ENCODE measurements around the gene SPATS2L. TPM values are rescaled to one million over a fixed set of nuclear protein-coding genes. Genes with fewer than 3 reads are reported as not detected.
A peak's percentile ranks its signal among the peaks of the same experiment; 100 is the strongest.

The SPATS2L gene
- total RNA-seq, 1 experiment from 2014 or later: 47.3 TPM

- no peak overlapping the region for H3K4me2 ChIP-seq (ENCODE audit: insufficient read depth, insufficient read length, low read length)
Measured at GRCh38 chr2:200319548-200320337, 13.2 kb downstream of the SPATS2L start.

More at GRCh38 chr2:200319548-200320337, 13.2 kb downstream of the SPATS2L start:
- Histone ChIP-seq H3K27ac (ENCODE audit: insufficient read length, low read depth, low read length) (no peak overlapping the region), H4K8ac (replicated peaks; ENCODE audit: insufficient read length, low read depth, low read length) (no peak overlapping the region), H3K9ac (ENCODE audit: extremely low read depth, insufficient read length, low read length) (no peak overlapping the region), H2AFZ (ENCODE audit: low read length) (no peak overlapping the region), H3K23ac (ENCODE audit: insufficient read length, low read depth, low read length) (no peak overlapping the region), H3K18ac (ENCODE audit: insufficient read length, low read depth, low read length) (no peak overlapping the region), H2BK120ac (ENCODE audit: low read depth, low read length, poor library complexity, severe bottlenecking) (no peak overlapping the region), H4K5ac (ENCODE audit: insufficient read length, low read depth, low read length) (no peak overlapping the region), H2AK5ac (ENCODE audit: insufficient read length, low read length) (no peak overlapping the region), H4K20me1 (ENCODE audit: control insufficient read depth, insufficient read depth, insufficient read length) (no peaks in the 10 kb centered on the region), H2BK12ac (ENCODE audit: insufficient read length, low read depth, low read length) (no peak overlapping the region), H2BK5ac (ENCODE audit: insufficient read length, low read length) (no peak overlapping the region), H3K4ac (ENCODE audit: low read depth, low read length) (no peak overlapping the region), H3K14ac (ENCODE audit: insufficient read depth, low read length) (no peak overlapping the region), H3K4me1 (ENCODE audit: insufficient read depth, low read length) (peaks cover 47% of the 10 kb centered on the region), H2BK15ac (ENCODE audit: low read depth, low read length) (no peak overlapping the region), H3K9me3 (ENCODE audit: control insufficient read depth, low read depth, low read length) (no peaks in the 10 kb centered on the region), H2BK20ac (ENCODE audit: low read depth, low read length, poor library complexity, severe bottlenecking) (no peak overlapping the region), H3K79me2 (ENCODE audit: insufficient read depth, low read length) (peaks cover 65% of the 10 kb centered on the region), H3K79me1 (ENCODE audit: insufficient read depth, low read depth, low read length, poor library complexity, severe bottlenecking) (peaks cover 2% of the 10 kb centered on the region), H3K23me2 (ENCODE audit: insufficient read length, low read depth, low read length, poor library complexity, severe bottlenecking) (no peaks in the 10 kb centered on the region), H3T11ph (ENCODE audit: low read length) (no peak overlapping the region), H3K27me3 (ENCODE audit: insufficient read depth, low read length) (no peaks in the 10 kb centered on the region), H4K91ac (ENCODE audit: insufficient read length, low read depth, low read length) (no peak overlapping the region), H3K56ac (ENCODE audit: insufficient read length, low read depth, low read length) (no peak overlapping the region)
- Mint-ChIP-seq H3K27me3 (ENCODE audit: low read depth) (no peaks in the 10 kb centered on the region), H3K27ac (peak overlapping the region; percentile 28 to 90 (median 45); a peak in 3 of 7 replicates), H3K4me3 (no peak overlapping the region), H3K36me3 (ENCODE audit: insufficient read depth in 1 of 3, low read depth in 3 of 3) (no peaks in the 10 kb centered on the region), H3K9me3 (no peaks in the 10 kb centered on the region), H3K4me1 (peaks cover 76 to 83% of the 10 kb centered on the region in 2 experiments)
- WGBS (ENCODE audit: extremely low coverage, insufficient read length, low lambda C conversion rate): no CpG with 5 or more reads among the region's 4 CpGs
- no peak for TF ChIP-seq CTCF (conservative IDR thresholded peaks at IDR 0.05)
- DNase-seq: no peak
